Hematopoietic multipotent progenitor cell treated with erythropoietin and hydrocortisone succinate and interleukin-3 and kit ligand, for 17 days (in vitro differentiated cells): ENCODE results near the gene STKLD1.
"Not testable (repeated sequence)": the region's sequence is repeated elsewhere in the genome, so short reads cannot be mapped to it uniquely, and the experiment has no call there.

ENCODE experiments used
- DNase-seq: peaks from one replicate; pipeline ENCODE4 v3.0.0-alpha.2; 2015; ENCODE audit warnings: low spot score

STKLD1 gene

GRCh38 chr9:133375724-133376654, at the start of gene STKLD1, which contains the start of gene SURF4:
Gene STKLD1, plus strand, starts transcription at chr9:133376366. Its CDS starts 108 bp downstream, at chr9:133376474.
Gene SURF4, minus strand, starts transcription at chr9:133376060. Its CDS starts 91 bp downstream, at chr9:133375969.
- DNase-seq: peak; percentile 94

- DNase-seq: not testable (repeated sequence)
Observed at GRCh38 chr9:133327021-133327420, 49.1 kb upstream of the STKLD1 start.

GRCh38 chr9:133327834-133328484, 48.2 kb upstream of the STKLD1 start:
- no peak for DNase-seq

GRCh38 chr9:133329306-133330156, 46.6 kb upstream of the STKLD1 start:
- not testable (repeated sequence) for DNase-seq

GRCh38 chr9:133331221-133331620, 44.9 kb upstream of the STKLD1 start:
- no peak for DNase-seq

- DNase-seq: no peak
Observed at GRCh38 chr9:133331641-133332380, 44.4 kb upstream of the STKLD1 start.

- DNase-seq: no peak
Observed at GRCh38 chr9:133332381-133332730, 43.8 kb upstream of the STKLD1 start.

GRCh38 chr9:133333011-133333410, 43.2 kb upstream of the STKLD1 start:
- DNase-seq: no peak

GRCh38 chr9:133333566-133333965, 42.6 kb upstream of the STKLD1 start:
- DNase-seq: no peak

GRCh38 chr9:133334161-133334560, 42.0 kb upstream of the STKLD1 start:
- no peak for DNase-seq

- not testable (repeated sequence) for DNase-seq
Observed at GRCh38 chr9:133334888-133335287, 41.3 kb upstream of the STKLD1 start.

- DNase-seq: peak; percentile 87
Observed at GRCh38 chr9:133335924-133336811, 40.0 kb upstream of the STKLD1 start, which contains the start of gene SURF6. Gene SURF6, minus strand, starts transcription at chr9:133336188. Its CDS starts 56 bp downstream, at chr9:133336132.

- no peak for DNase-seq
Observed at GRCh38 chr9:133339641-133340040, 36.5 kb upstream of the STKLD1 start.

GRCh38 chr9:133340256-133340655, 35.9 kb upstream of the STKLD1 start:
- no peak for DNase-seq

GRCh38 chr9:133340916-133341315, 35.2 kb upstream of the STKLD1 start:
- DNase-seq: no peak

GRCh38 chr9:133341369-133342068, 34.6 kb upstream of the STKLD1 start:
- no peak for DNase-seq

- no peak for DNase-seq
Observed at GRCh38 chr9:133342069-133342406, 34.1 kb upstream of the STKLD1 start.

GRCh38 chr9:133342570-133342969, 33.6 kb upstream of the STKLD1 start:
- DNase-seq: no peak

GRCh38 chr9:133344071-133344470, 32.1 kb upstream of the STKLD1 start:
- DNase-seq: no peak

GRCh38 chr9:133344979-133345378, 31.2 kb upstream of the STKLD1 start:
- DNase-seq: no peak
